Astrocyte (in vitro differentiated cells and primary cell): Measurements from ENCODE around the gene CTNNB1. TPM values are rescaled to one million over a fixed set of nuclear protein-coding genes. Genes with fewer than 3 reads are reported as not detected.

ENCODE experiments used
- DNase-seq: peaks from one replicate; pipeline ENCODE4 v3.0.0-alpha.2; 2010; ENCODE audit warnings: low read depth
- FAIRE-seq: peaks from 2 replicates; lab custom pipeline; 2011; peaks lifted over from hg19 to GRCh38; lab: Jason Lieb, UNC
- H2AFZ ChIP-seq: 2 replicates; pipeline ENCODE4 v1.6.0; 2012; ENCODE audit warnings: low read depth, low read length, inconsistent platforms
- H3K27ac ChIP-seq: 2 replicates; pipeline ENCODE4 v1.5.1; 2011; ENCODE audit warnings: low read depth, low read length, inconsistent platforms
- H3K27me3 ChIP-seq: 2 replicates; pipeline ENCODE4 v1.6.0; 2011; ENCODE audit warnings: low read length, inconsistent platforms; ENCODE audit not compliant: insufficient read depth
- H3K36me3 ChIP-seq: 2 replicates; pipeline ENCODE4 v1.5.1; 2011; ENCODE audit warnings: low read length, inconsistent platforms; ENCODE audit not compliant: insufficient read depth
- H3K4me1 ChIP-seq: 2 replicates; pipeline ENCODE4 v1.5.1; 2011; ENCODE audit warnings: low read length, inconsistent platforms; ENCODE audit not compliant: insufficient read depth
- H3K4me2 ChIP-seq: 2 replicates; pipeline ENCODE4 v1.6.0; 2012; ENCODE audit warnings: low read length, inconsistent platforms
- H3K4me3 ChIP-seq: 2 replicates; pipeline ENCODE4 v1.5.1; 2011; ENCODE audit warnings: low read depth, mild to moderate bottlenecking, low read length, inconsistent platforms; ENCODE audit not compliant: insufficient read depth
- H3K79me2 ChIP-seq: 2 replicates; pipeline ENCODE4 v1.6.0; 2012; ENCODE audit warnings: mild to moderate bottlenecking, low read length, inconsistent platforms; ENCODE audit not compliant: insufficient read depth
- H3K9ac ChIP-seq: 2 replicates; pipeline ENCODE4 v1.6.0; 2012; ENCODE audit warnings: mild to moderate bottlenecking, low read length, inconsistent platforms
- H3K9me3 ChIP-seq: 2 replicates; pipeline ENCODE4 v1.5.1; 2012; ENCODE audit warnings: low read depth, mild to moderate bottlenecking, low read length, inconsistent platforms; ENCODE audit not compliant: insufficient read depth
- H4K20me1 ChIP-seq: 2 replicates; pipeline ENCODE4 v1.6.0; 2012; ENCODE audit warnings: low read length, inconsistent platforms; ENCODE audit not compliant: insufficient read depth
- H3K27ac Mint-ChIP-seq: one replicate; pipeline ENCODE4 v1.8.0; 2021; ENCODE audit warnings: mild to moderate bottlenecking, mixed read lengths; ENCODE audit not compliant: unreplicated experiment
- H3K27me3 Mint-ChIP-seq: one replicate; pipeline ENCODE4 v1.8.0; 2021; ENCODE audit warnings: low read depth, mixed read lengths; ENCODE audit not compliant: unreplicated experiment
- H3K36me3 Mint-ChIP-seq: one replicate; pipeline ENCODE4 v1.8.0; 2021; ENCODE audit warnings: low read depth, mixed read lengths; ENCODE audit not compliant: unreplicated experiment
- H3K4me1 Mint-ChIP-seq: one replicate; pipeline ENCODE4 v1.8.0; 2021; ENCODE audit warnings: low read depth, mixed read lengths; ENCODE audit not compliant: unreplicated experiment
- H3K4me3 Mint-ChIP-seq: one replicate; pipeline ENCODE4 v1.8.0; 2021; ENCODE audit warnings: mild to moderate bottlenecking, moderate library complexity, mixed read lengths; ENCODE audit not compliant: unreplicated experiment
- H3K9me3 Mint-ChIP-seq: one replicate; pipeline ENCODE4 v1.8.0; 2021; ENCODE audit warnings: mild to moderate bottlenecking, mixed read lengths; ENCODE audit not compliant: unreplicated experiment
- CTCF ChIP-seq: IDR thresholded peaks from 2 replicates; pipeline ENCODE4 v1.5.1; 2011; ENCODE audit warnings: low read depth, mild to moderate bottlenecking, inconsistent platforms, low read length, moderate library complexity; ENCODE audit not compliant: insufficient read depth
- EZH2 ChIP-seq: IDR thresholded peaks from 2 replicates; pipeline ENCODE4 v1.6.1; 2012; ENCODE audit warnings: mild to moderate bottlenecking, low read length, inconsistent platforms; ENCODE audit not compliant: insufficient read depth
- total RNA-seq: library from RNA; stranded (reverse); gene quantifications from 2 replicates; pipeline ENCODE4 v1.2.1, GENCODE V29; 2021

CTNNB1 gene
- total RNA-seq, 1 donor from 2014 or later: 656 TPM

GRCh38 chr3:41193794-41194539 is 5.3 kb upstream of the CTNNB1 start:
- H3K4me3 Mint-ChIP-seq: no peak overlapping the region
- H3K9me3 Mint-ChIP-seq: no peaks in the 10 kb centered on the region
- Histone ChIP-seq H3K27ac (no peak overlapping the region), H3K4me3 (no peak overlapping the region), H3K4me1 (no peaks in the 10 kb centered on the region), H3K36me3 (no peaks in the 10 kb centered on the region), H3K9ac (no peak overlapping the region), H3K9me3 (no peaks in the 10 kb centered on the region), H3K4me2 (no peak overlapping the region), H2AFZ (no peak overlapping the region), H4K20me1 (no peaks in the 10 kb centered on the region), H3K79me2 (no peaks in the 10 kb centered on the region), H3K27me3 (no peaks in the 10 kb centered on the region)
- H3K36me3 Mint-ChIP-seq: no peaks in the 10 kb centered on the region
- DNase-seq (no peak), FAIRE-seq (no peak)
- no peak for TF ChIP-seq CTCF
- H3K4me1 Mint-ChIP-seq: peaks cover 2% of the 10 kb centered on the region
- H3K27ac Mint-ChIP-seq: no peak overlapping the region
- H3K27me3 Mint-ChIP-seq: peaks cover 3% of the 10 kb centered on the region

DNA sequence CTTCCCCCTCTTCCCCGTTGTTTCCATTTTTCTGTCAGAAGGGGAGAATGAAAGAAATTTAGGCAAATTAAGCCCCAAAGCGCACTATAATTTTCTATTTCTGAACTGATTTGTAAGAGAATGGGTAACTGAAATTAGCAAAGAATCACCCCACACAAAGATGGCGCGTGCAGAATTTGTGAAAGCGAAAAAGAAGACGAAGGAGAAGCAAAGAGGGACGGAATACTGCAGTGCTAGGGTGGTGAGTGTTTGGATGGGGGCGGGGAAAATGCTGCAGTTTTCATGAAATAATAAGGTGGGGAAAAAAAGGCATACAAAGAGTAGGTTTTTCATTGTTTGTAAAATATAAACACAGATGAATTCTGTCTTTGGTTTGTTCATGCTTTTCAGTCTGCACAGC is 4.6 kb upstream of the CTNNB1 start:
- Histone ChIP-seq H3K27ac (no peak overlapping the region), H3K4me3 (no peak overlapping the region), H3K27me3 (no peaks in the 10 kb centered on the region), H3K4me1 (no peaks in the 10 kb centered on the region), H3K4me2 (no peak overlapping the region), H3K9ac (no peak overlapping the region), H3K79me2 (peaks cover 4% of the 10 kb centered on the region), H4K20me1 (no peaks in the 10 kb centered on the region), H2AFZ (no peak overlapping the region), H3K9me3 (no peaks in the 10 kb centered on the region), H3K36me3 (no peaks in the 10 kb centered on the region)
- FAIRE-seq: no peak
- H3K9me3 Mint-ChIP-seq: no peaks in the 10 kb centered on the region
- no peak overlapping the region for H3K27ac Mint-ChIP-seq
- H3K4me3 Mint-ChIP-seq: no peak overlapping the region
- no peaks in the 10 kb centered on the region for H3K36me3 Mint-ChIP-seq
- no peak for DNase-seq
- H3K27me3 Mint-ChIP-seq: peaks cover 3% of the 10 kb centered on the region
- TF ChIP-seq EZH2 (no peak), CTCF (no peak)
- H3K4me1 Mint-ChIP-seq: peaks cover 2% of the 10 kb centered on the region

DNA sequence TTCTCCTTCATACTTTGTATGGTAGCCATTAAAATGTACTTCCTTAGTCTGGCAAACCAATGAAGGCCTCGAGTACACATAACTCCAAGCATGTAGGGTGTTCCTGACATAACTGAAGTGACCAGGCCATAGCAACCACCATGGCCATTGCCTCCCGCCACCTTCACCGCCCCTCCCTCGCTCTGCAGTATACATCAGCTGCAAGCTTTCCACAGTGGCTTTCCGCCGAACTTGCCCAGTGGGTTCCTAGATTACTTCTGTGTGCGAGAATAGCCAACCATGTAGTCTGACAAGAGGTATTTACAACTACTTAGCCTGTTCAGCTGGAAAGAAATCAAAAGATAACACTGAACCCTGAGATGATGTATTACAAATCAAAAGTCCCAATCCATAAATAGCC is 3.4 kb upstream of the CTNNB1 start:
- peaks cover 10% of the 10 kb centered on the region for H4K20me1 ChIP-seq
- H3K9me3 Mint-ChIP-seq: no peaks in the 10 kb centered on the region
- peaks cover 15% of the 10 kb centered on the region for H3K79me2 ChIP-seq
- H3K4me3 ChIP-seq: no peak overlapping the region
- no peaks in the 10 kb centered on the region for H3K9me3 ChIP-seq
- H3K4me2 ChIP-seq: no peak overlapping the region
- no peak overlapping the region for H2AFZ ChIP-seq
- H3K4me1 ChIP-seq: no peaks in the 10 kb centered on the region
- no peaks in the 10 kb centered on the region for H3K36me3 ChIP-seq
- H3K27ac ChIP-seq: no peak overlapping the region
- DNase-seq (no peak), FAIRE-seq (no peak)
- TF ChIP-seq EZH2 (no peak), CTCF (no peak)
- peaks cover 3% of the 10 kb centered on the region for H3K36me3 Mint-ChIP-seq
- no peaks in the 10 kb centered on the region for H3K27me3 ChIP-seq
- peaks cover 2% of the 10 kb centered on the region for H3K4me1 Mint-ChIP-seq
- H3K4me3 Mint-ChIP-seq: no peak overlapping the region
- H3K27ac Mint-ChIP-seq: no peak overlapping the region
- no peaks in the 10 kb centered on the region for H3K27me3 Mint-ChIP-seq
- H3K9ac ChIP-seq: no peak overlapping the region
